ENCODE measurements around the gene TFF1.

Gene TFF1

DNA sequence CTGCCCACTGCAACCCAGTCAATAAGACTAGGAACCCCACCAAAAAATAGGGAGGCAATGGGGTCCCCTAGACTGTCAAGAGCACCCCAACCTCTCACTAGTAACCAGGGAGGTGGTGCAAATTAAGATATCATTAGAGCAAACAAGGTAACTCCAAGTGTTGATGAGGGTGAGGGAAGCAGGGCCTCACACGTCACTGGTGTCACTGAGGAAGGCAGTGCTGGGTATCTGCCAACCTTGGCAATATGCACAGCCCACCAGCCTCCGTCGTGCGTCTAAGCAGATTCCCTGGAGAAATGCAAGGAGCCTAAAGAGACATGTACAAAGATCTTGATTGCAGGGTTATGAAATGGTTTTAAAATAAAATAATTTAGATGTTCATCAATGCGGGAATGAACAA is 41.1 kb upstream of the TFF1 start:
- H3K27me3 Mint-ChIP-seq (ENCODE audit: low read depth, poor library complexity): peaks cover 7% of the 10 kb centered on the region
- no peak for DNase-seq
- H3K27ac Mint-ChIP-seq: no peak overlapping the region
- no peak overlapping the region for H3K4me3 Mint-ChIP-seq
- H3K36me3 Mint-ChIP-seq (ENCODE audit: low read depth): no peaks in the 10 kb centered on the region
- peaks cover 14% of the 10 kb centered on the region for H3K4me1 Mint-ChIP-seq
- TF ChIP-seq, protein P1, sequence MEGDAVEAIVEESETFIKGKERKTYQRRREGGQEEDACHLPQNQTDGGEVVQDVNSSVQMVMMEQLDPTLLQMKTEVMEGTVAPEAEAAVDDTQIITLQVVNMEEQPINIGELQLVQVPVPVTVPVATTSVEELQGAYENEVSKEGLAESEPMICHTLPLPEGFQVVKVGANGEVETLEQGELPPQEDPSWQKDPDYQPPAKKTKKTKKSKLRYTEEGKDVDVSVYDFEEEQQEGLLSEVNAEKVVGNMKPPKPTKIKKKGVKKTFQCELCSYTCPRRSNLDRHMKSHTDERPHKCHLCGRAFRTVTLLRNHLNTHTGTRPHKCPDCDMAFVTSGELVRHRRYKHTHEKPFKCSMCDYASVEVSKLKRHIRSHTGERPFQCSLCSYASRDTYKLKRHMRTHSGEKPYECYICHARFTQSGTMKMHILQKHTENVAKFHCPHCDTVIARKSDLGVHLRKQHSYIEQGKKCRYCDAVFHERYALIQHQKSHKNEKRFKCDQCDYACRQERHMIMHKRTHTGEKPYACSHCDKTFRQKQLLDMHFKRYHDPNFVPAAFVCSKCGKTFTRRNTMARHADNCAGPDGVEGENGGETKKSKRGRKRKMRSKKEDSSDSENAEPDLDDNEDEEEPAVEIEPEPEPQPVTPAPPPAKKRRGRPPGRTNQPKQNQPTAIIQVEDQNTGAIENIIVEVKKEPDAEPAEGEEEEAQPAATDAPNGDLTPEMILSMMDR (IDR thresholded peaks at IDR 0.05): no peak
- H3K9me3 Mint-ChIP-seq: no peaks in the 10 kb centered on the region

DNA sequence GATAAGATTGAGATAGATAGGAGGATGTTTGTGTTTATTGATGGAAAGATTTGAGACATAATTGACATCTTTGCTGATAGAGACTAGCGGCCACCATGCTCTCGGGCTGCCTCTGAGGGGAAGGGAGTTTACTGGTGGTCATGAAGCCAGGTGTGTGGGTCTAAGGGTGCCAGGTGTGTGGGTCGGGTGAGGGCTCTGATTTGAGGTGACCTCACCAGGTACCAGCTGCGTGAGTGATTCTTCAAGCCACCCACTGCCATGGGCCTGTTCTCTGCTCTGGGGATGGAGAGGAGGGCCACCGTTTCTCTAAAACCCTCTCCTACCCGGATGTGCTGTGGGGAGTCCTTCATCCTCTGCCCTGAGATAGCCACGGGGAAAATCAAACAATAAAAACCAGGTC is 40.5 kb upstream of the TFF1 start:
- peaks cover 14% of the 10 kb centered on the region for H3K4me1 Mint-ChIP-seq
- TF ChIP-seq, protein P1 (IDR thresholded peaks at IDR 0.05): no peak
- no peak overlapping the region for H3K4me3 Mint-ChIP-seq
- H3K9me3 Mint-ChIP-seq: no peaks in the 10 kb centered on the region
- DNase-seq: no peak
- no peaks in the 10 kb centered on the region for H3K36me3 Mint-ChIP-seq (ENCODE audit: low read depth)
- H3K27ac Mint-ChIP-seq: no peak overlapping the region
- peaks cover 11% of the 10 kb centered on the region for H3K27me3 Mint-ChIP-seq (ENCODE audit: low read depth, poor library complexity)

DNA sequence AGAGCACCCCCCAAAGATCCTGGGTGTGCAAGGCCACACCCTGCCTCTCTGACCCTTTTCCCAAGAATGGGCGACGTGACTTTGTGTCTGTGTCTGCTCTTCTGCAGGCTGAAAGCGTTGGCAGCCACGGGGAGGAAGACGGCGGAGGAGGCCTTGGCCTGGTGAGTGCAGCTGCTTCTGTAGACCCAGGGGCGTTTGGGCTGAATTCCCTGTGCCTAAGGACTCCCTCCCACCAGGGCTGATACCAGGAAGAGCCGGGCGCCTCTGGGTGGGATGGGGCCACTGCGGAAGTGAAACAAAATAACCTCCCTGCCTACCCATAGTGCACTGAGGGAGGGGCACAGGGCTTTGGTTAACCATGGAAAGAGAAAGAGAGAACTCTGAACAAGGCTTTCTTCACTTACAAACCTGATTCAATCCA is 39.9 kb upstream of the TFF1 start:
- no peaks in the 10 kb centered on the region for H3K36me3 Mint-ChIP-seq (ENCODE audit: low read depth)
- H3K4me1 Mint-ChIP-seq: peaks cover 14% of the 10 kb centered on the region
- DNase-seq: no peak
- H3K4me3 Mint-ChIP-seq: no peak overlapping the region
- no peaks in the 10 kb centered on the region for H3K9me3 Mint-ChIP-seq
- H3K27ac Mint-ChIP-seq: no peak overlapping the region
- peaks cover 13% of the 10 kb centered on the region for H3K27me3 Mint-ChIP-seq (ENCODE audit: low read depth, poor library complexity)
- TF ChIP-seq, protein P1 (IDR thresholded peaks at IDR 0.05): no peak

DNA sequence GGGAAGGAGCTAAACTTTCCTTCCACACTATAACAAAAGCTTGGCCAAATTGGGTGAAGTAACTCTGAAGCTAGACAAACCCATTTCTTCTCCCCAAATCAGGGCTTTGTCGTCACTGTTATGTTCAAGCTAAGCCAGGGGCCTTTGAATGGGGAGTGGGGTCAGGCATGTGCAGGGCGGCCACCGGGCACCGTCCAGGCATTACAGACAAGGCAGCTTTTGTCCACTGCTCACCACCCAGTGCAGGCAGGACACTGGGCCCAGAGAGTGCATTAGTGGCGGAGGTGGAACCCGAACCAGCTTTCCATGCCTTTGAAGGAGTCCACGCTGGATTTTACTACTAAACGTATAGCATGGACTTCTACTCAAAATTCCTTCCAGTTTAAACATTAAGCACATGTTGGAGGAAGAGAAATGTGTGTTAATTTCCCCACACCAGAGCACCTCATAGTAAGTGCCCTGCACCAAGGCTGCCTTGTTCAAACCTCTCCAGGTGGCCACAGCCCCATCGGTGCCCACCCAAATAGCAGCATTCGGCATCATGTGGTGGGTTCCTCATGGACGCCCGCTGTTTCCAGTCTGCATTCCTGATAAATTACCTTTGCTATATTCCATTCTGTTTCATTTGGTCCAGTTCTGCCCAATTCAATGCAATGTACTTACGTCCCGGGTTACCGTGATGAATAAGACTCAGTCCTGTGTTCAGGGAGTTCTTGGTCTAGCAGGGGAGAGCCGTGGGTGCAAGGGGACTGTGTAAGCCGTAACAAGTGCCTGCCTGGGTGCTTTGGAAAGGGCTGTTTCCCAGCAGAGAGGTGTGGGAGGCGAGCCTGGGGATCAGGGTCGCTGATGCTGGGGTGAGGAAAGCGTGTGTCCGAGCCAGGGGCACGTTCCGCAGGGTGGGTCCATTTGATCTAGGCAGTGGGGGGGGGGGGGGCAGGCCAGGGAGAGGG is 39.0 kb upstream of the TFF1 start:
- TF ChIP-seq, protein P1 (IDR thresholded peaks at IDR 0.05): no peak
- H3K36me3 Mint-ChIP-seq (ENCODE audit: low read depth): no peaks in the 10 kb centered on the region
- peaks cover 13% of the 10 kb centered on the region for H3K27me3 Mint-ChIP-seq (ENCODE audit: low read depth, poor library complexity)
- no peak for DNase-seq
- H3K9me3 Mint-ChIP-seq: no peaks in the 10 kb centered on the region
- no peak overlapping the region for H3K27ac Mint-ChIP-seq
- H3K4me3 Mint-ChIP-seq: no peak overlapping the region
- peaks cover 17% of the 10 kb centered on the region for H3K4me1 Mint-ChIP-seq

DNA sequence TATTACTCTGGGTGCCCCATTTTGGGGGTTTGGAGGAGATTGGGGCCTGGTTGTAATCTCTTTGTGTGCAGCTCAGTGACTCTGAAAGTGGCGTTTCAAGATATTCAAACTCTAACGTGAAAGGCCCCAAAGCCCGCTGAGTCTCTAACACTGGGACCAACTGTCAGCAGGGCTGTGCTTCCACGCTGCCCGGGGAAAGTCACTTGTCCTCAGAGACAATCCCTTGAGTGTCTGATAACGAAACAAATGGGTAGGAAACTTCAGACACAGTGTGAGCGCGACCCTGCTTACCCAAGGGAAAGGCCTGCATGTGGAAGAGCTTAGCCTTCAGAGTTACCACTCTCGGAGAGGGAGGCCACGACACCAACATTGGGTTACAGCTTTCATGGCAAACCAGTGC is 38.2 kb upstream of the TFF1 start:
- Mint-ChIP-seq H3K27ac (no peak overlapping the region), H3K36me3 (ENCODE audit: low read depth) (no peaks in the 10 kb centered on the region), H3K9me3 (no peaks in the 10 kb centered on the region), H3K4me3 (no peak overlapping the region), H3K4me1 (peaks cover 19% of the 10 kb centered on the region), H3K27me3 (ENCODE audit: low read depth, poor library complexity) (peaks cover 9% of the 10 kb centered on the region)
- TF ChIP-seq, protein P1 (IDR thresholded peaks at IDR 0.05): no peak
- no peak for DNase-seq

Measured in nephron progenitor cell (in vitro differentiated cells).